Fibroblast of villous mesenchyme (primary cell): ENCODE measurements around the gene CCNDBP1. TPM values are rescaled to one million over a fixed set of nuclear protein-coding genes. Genes with fewer than 3 reads are reported as not detected.

Source experiments
- DNase-seq: peaks from one replicate; pipeline ENCODE4 v3.0.0-alpha.2; 2010; ENCODE audit warnings: low read depth
- H3K4me3 ChIP-seq: 2 replicates; pipeline ENCODE4 v1.5.1; 2011; ENCODE audit warnings: low read depth, mild to moderate bottlenecking, low read length
- CTCF ChIP-seq: IDR thresholded peaks from 2 replicates; pipeline ENCODE4 v1.5.1; 2012; ENCODE audit warnings: low read depth, mild to moderate bottlenecking, low read length; ENCODE audit not compliant: insufficient read depth
- total RNA-seq: library from RNA; depleted of rRNA; stranded (reverse); fragments of >200 nt; gene quantifications from 2 replicates; pipeline ENCODE4 v1.2.3, GENCODE V29; 2012

CCNDBP1 gene
- total RNA-seq, 1 donor, result 67.8 TPM

GRCh38 chr15:43226436-43227305 lies 41.5 kb downstream of the CCNDBP1 start:
- no peak for DNase-seq
- no peak overlapping the region for H3K4me3 ChIP-seq
- no peak for TF ChIP-seq CTCF

DNA sequence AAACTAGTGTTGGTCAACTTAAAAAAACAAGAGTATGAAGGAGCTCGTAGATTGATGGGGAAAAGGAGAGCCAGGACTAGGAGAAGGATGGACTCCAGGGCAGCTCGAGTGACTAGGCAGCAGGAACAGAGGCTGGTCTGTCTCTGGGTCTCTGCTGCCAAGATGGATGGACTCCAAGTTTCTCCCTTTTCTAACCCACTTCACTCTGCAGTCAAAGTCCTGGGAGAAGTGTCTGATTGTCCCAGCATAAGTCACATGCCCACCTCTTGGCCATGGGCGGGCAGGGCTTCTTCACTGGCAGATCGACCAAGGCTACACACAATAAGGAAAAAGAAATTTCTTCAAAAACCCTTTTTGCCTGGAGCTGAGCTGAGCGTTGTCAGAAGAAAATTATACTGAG lies 44.8 kb downstream of the CCNDBP1 start:
- no peak for TF ChIP-seq CTCF
- no peak overlapping the region for H3K4me3 ChIP-seq
- DNase-seq, result no peak

DNA sequence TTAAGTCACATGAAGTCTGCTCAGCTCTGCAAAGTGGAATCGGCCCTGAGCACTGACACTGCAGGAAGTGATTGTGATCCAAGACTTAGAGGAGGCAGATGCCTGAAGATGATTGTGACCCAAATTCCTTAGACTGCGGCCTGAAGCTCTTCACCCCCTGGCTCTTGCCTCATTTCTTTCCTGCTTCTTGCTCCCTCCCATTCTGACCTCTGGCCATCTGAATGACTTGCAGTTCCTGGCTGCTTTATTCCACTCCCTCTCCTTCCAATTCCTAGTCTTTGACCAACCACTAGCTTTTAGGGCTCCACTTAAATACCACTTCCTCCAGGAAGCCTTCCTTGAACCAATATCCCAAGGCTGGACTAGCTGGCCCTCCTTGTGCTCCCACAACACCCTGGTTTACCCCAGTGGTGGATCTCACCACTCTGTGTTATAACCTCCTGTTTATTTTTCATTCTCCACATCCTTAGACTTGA lies 45.5 kb downstream of the CCNDBP1 start:
- TF ChIP-seq CTCF, result no peak
- H3K4me3 ChIP-seq, result no peak overlapping the region
- DNase-seq, result peak; percentile 37

- no peak for DNase-seq
- no peak for TF ChIP-seq CTCF
- H3K4me3 ChIP-seq, result no peak overlapping the region
Observed at GRCh38 chr15:43232289-43232874, 47.2 kb downstream of the CCNDBP1 start.

DNA sequence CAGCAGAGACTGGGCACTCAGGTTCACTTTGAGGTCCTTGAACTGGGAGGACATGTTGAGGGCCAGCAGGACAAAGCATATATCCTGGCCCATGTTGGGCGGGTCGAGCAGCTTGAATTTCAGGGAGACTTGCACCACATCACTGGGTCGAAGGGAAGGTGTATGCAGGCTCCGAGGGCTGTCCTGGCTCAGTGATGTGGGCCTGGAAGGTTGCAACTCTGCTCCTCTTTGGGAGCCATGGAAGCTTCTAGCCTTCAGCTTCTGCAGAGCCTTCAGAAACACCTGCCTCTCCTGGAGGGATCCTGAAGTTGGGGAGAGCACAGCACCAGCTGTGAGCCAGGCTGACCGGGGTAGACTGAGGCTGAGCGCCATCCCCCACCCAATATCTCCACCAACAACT lies 50.3 kb downstream of the CCNDBP1 start:
- TF ChIP-seq CTCF, result no peak
- H3K4me3 ChIP-seq, result no peak overlapping the region
- no peak for DNase-seq

DNA sequence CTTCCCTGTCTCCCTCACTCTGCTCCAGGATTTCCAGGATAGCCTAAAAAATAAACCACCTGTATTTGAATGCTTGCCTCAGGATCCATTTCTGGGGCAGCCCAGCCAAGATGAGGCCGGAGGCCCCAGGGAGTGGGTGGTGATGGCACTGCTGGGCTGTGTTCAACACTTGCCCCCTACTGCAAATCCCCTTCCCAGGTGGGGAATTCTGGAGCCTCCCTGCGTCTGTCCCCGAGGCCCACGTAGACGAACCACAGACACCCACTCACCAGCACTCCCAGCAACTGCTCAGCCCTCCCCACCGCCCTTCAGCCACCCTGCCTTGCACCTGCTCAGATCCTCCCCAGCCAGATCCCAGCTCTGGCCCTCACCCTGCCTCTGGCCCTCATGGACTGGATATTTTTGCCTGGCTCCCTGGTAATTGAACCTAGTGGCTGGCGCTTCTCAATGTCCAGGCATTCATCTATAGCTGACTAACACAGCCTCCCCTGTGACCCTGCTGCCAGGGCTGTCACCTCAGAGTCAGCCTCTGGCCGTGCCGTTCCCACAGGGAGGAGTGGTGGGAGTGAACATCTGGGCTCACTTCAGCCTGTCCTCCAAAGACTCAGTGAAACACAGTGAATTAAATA lies 52.8 kb downstream of the CCNDBP1 start:
- H3K4me3 ChIP-seq, result no peak overlapping the region

More for the DNA sequence above, 52.8 kb downstream of the CCNDBP1 start:
- TF ChIP-seq CTCF, result no peak
- DNase-seq, result no peak
